Activated CD8-positive, alpha-beta memory T cell treated with anti-CD3 and anti-CD28 coated beads, Interleukin-2, amount 50 U/mL, for 4 hours (primary cell): ENCODE data around the gene C1QTNF5.
A peak's percentile ranks its signal among the peaks of the same experiment; 100 is the strongest.

ENCODE experiments used
- DNase-seq: peaks from one replicate; pipeline ENCODE4 v3.0.0-alpha.2; 2020

C1QTNF5 gene

GRCh38 chr11:119357074-119357473 is 16.4 kb upstream of the C1QTNF5 start:
- DNase-seq, result no peak

GRCh38 chr11:119356349-119357031 is 15.8 kb upstream of the C1QTNF5 start:
- peak; percentile 71 for DNase-seq

GRCh38 chr11:119355091-119355843 is 14.6 kb upstream of the C1QTNF5 start:
- no peak for DNase-seq

GRCh38 chr11:119352857-119353260 is 12.2 kb upstream of the C1QTNF5 start:
- DNase-seq, result no peak

GRCh38 chr11:119351232-119351631 is 10.5 kb upstream of the C1QTNF5 start:
- DNase-seq, result no peak

DNA sequence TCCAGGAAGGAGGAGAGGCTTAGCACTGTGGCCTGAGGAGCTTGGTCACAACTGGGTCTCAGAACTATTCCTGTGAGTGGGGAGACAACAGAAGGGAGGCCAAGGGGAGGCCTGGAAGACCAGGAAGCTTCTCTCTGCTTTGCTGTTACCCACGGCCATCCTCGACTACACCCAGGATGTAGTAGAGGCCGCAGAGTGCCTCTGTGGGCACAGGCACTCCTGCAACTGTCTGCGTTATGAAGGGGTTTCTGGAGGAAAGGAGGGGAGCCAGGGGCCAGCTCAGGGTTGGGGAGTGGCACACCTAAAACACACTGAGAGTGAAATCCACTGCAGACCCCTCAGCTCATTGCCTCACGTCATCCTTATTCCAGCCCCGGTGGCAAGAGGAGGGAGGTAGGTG is 9.6 kb upstream of the C1QTNF5 start:
- no peak for DNase-seq

- DNase-seq, result no peak
These were observed 7.4 kb upstream of the C1QTNF5 start for GRCh38 chr11:119347940-119348605.

GRCh38 chr11:119347242-119347641 is 6.6 kb upstream of the C1QTNF5 start:
- DNase-seq, result no peak

GRCh38 chr11:119346605-119347004 is 5.9 kb upstream of the C1QTNF5 start, which contains the start of gene MFRP:
Gene MFRP (minus strand): TSS chr11:119346705. CDS start chr11:119346513, 192 bp downstream.
- DNase-seq, result no peak

DNA sequence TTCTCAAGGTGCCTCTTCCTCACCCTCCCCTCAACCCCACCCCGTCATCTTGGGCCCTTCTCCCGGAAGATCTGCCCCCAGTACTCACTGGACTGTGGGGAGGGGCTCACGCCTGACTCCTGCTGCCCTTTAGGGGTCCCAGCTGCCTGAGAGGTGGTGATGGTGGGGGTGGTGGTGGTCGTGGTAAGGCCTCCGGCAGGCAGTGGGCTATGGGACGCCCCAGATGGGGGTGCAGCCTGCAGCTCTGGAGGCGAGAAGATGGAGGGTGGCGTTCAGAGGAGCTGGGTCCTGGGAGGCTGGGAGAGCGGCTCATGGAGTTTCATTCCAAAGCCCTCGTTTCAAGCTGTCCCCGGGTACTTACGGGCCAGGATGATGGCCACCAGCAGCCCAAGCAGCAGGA is 5.0 kb upstream of the C1QTNF5 start:
- no peak for DNase-seq

GRCh38 chr11:119344291-119345010 is 3.8 kb upstream of the C1QTNF5 start:
- DNase-seq, result no peak

- DNase-seq, result no peak
These were observed 3.0 kb upstream of the C1QTNF5 start for GRCh38 chr11:119343726-119344125.

DNA sequence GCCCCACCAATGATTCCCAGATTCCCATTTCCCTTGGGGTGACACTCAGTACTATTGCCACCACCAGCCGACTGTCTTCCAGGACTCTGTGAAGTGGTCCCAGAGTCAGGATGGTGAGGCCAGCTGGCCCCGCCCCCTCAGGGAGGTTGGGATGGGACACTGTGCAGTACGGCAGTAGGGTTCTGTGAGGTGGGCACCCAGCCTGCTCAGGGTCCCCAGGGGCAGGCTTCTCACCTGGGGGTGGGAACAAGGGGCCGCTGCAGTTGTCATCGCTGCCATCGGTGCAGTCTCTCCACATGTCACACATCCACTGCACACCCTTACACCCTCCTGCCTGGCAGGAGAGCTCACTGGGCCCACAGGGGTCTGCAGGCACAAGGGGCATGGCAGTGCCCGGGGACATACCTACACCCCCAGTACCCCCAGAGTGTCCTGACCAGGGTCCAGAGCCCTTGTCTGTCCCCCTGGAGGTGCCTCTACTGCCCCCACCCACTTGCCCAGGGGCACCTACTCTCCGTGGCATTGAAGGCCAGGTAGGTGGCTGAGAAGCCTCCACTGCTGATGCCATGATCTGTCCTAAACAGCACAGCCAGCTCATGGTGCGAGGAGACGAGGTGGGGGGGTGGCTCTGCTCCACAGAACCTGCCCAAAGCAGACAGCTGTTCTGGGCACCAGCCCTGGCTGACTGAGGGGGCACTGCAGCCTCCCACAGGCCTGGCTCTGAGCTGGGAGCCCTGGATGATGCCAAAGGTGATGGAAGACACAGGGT is 1.9 kb upstream of the C1QTNF5 start:
- no peak for DNase-seq

DNA sequence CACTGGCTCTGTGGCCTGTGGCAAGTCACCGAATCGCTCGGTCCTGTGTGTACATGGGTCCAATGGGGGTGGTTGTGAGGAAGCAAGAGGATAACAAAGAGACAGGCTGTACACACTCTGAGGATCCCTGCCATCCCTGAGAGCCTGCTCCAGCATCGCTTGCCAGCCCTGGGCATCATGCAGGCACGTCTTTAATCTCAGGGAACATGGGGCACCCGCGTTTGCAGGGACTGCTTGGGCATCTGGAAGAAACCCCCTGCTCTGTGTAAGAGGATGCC is 1.3 kb upstream of the C1QTNF5 start:
- no peak for DNase-seq

DNA sequence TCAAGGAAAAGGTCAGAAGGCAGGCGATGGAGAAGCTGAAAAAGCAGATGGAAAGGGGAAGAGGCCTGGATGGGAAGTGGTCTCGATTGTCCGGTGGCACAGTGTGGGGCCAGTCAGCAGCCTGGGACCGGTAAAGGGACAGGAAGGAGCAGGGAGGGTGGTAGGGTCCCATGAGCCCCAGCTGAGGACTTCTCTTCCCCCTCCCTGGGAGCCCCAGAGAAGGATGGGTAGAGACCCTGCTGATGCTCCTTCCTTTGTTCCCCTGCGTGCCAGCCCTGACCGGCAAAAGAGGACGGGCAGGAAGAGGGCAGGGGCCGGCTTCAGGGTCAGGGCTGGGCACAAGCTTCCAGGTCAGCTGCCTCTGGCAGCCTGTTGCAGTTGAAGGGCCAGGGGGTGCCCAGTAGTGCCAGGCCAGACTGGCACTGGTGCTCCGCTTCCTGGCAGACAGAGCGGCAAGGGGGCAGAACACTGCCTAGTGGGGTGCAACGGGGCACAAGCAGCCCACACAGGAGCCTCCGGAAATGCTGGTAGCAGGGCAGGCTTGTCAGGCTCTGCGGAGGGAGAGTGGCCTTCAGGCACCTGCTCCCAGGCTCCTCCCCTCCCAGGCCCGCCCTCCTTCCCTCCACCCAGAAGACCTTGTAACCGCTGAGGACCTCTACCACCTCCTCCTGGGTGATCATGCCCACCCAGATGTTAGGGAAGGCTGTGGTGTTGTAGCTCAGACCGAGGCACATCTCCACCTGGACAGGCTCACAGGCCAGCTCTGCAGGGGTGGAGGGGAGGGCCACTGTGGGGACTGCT is 739 bp upstream of the C1QTNF5 start:
- DNase-seq, result no peak

- DNase-seq, result no peak
These were observed 921 bp downstream of the C1QTNF5 start for GRCh38 chr11:119339589-119340334.

DNA sequence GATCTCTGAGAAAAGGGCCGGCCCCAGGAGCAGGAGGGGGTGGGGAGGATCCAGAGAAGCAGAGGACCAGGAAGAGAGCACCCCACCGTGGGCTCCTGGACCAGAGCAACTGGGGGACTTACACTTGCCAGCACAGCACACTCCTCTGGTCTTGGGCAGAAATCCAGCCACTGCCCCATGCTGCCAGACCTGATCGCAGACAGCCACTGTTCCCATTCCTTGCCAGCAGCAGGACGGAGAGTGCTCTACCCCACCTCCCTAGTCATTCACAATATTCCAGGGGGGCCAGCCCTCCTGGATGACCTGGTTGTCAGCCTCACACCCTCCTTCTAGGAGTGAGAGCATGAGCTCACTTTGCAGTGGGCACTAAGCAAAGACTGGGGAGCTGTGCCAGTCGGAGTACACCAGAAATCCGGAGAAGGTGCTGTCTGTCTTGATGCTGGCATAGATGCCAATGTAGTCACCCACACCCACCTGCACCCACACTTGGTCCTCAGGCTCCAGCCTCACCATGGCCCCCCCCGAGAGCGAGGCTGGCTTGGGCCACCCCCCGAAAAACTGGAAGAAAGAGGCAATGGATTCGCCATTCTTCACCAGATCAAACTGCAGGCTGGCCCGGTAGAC is 1.6 kb downstream of the C1QTNF5 start:
- no peak for DNase-seq

GRCh38 chr11:119338318-119338890 is 2.3 kb downstream of the C1QTNF5 start:
- DNase-seq, result peak; percentile 66

- DNase-seq, result no peak
These were observed 2.9 kb downstream of the C1QTNF5 start for GRCh38 chr11:119337581-119338317.
